Measurements from ENCODE around the gene ADAM10. TPM values are rescaled to one million over a fixed set of nuclear protein-coding genes. Genes with fewer than 3 reads are reported as not detected.

The ADAM10 gene
- total and polyA plus RNA-seq, 2 donors (not counting 1 experiment from before 2014, with no cell fraction given): 18.8 to 138 TPM

DNA sequence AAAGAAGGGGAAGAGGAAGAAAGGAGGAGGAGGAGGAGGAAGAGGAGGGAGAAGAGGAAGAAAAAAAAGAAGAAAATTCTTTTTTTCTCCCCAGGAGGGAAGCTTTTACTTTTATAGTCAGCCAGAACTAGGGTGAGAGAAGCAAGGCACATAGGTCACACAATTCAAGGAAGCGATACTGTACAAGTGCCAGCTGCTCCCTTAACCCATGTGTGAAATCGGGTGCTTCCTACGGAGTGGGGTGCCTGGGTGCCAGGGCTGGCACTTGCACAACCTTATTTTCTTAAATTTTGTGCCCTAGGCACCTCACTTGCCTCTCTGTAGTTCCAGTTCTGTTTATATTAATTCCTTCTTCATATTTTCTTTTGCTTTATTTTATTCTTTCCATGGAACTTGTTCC, 167.3 kb downstream of the ADAM10 start:
- no peak overlapping the region for H3K27ac Mint-ChIP-seq
- H3K79me2 ChIP-seq (ENCODE audit: control insufficient read depth, insufficient read depth, low read length): no peaks in the 10 kb centered on the region
- no peak overlapping the region for H3K4me3 ChIP-seq (ENCODE audit: control extremely low read depth in 1 of 5, extremely low read depth in 1 of 5, insufficient read depth in 1 of 5, low read depth in 2 of 5, low read length in 4 of 5)
- no peaks in the 10 kb centered on the region for H3K36me3 ChIP-seq (replicated peaks in 1 of 2; ENCODE audit: control extremely low read depth in 1 of 2, control insufficient read depth in 1 of 2, extremely low read depth in 1 of 2, insufficient read depth in 2 of 2, low read length in 1 of 2)
- TF ChIP-seq EZH2 (IDR thresholded peaks at IDR 0.05; ENCODE audit: borderline replicate concordance, insufficient read depth, low read depth, low read length, poor library complexity, severe bottlenecking): no peak
- no peak overlapping the region for H3K9ac ChIP-seq (ENCODE audit: low read length)
- no peak for ATAC-seq (ENCODE audit: low read depth)
- peaks cover 12 to 13% of the 10 kb centered on the region in 2 donors for H3K4me1 ChIP-seq (ENCODE audit: control insufficient read depth in 2 of 2, insufficient read depth in 2 of 2, low read length in 2 of 2)
- peaks cover 16% of the 10 kb centered on the region for H3K4me1 Mint-ChIP-seq
- peaks cover 0 to 9% (median 0%) of the 10 kb centered on the region in 4 experiments for H3K27me3 ChIP-seq (replicated peaks in 1 of 4; ENCODE audit: control extremely low read depth in 1 of 4, control insufficient read depth in 3 of 4, insufficient read depth in 4 of 4, low read length in 3 of 4)
- no peak overlapping the region for H3K27ac ChIP-seq (ENCODE audit: low read length in 2 of 2)
- H3K4me3 Mint-ChIP-seq: no peak overlapping the region
- no peaks in the 10 kb centered on the region for H4K20me1 ChIP-seq (ENCODE audit: control insufficient read depth, insufficient read depth, low read length, poor library complexity, severe bottlenecking)
- WGBS (ENCODE audit: insufficient coverage): 97% methylated on average over 3 of the region's 3 CpGs
- H2AFZ ChIP-seq (ENCODE audit: insufficient read depth, low read depth, low read length, poor library complexity, severe bottlenecking): no peak overlapping the region
- POLR2A ChIA-PET: no interaction called here
- peaks cover 18% of the 10 kb centered on the region for H3K27me3 Mint-ChIP-seq
- no peak overlapping the region for H3K4me2 ChIP-seq (replicated peaks; ENCODE audit: low read depth, low read length, poor library complexity, severe bottlenecking)
- peaks cover 4% of the 10 kb centered on the region for H3K9me3 Mint-ChIP-seq (ENCODE audit: insufficient read depth)
- DNase-seq: no peak
- peaks cover 0 to 5% (median 0%) of the 10 kb centered on the region in 3 donors for H3K9me3 ChIP-seq (ENCODE audit: control extremely low read depth in 1 of 3, control insufficient read depth in 2 of 3, insufficient read depth in 1 of 3, low read length in 2 of 3)
- CTCF ChIA-PET: no interaction called here
- intact Hi-C loops (cut with micrococcal nuclease): no loop called here

DNA sequence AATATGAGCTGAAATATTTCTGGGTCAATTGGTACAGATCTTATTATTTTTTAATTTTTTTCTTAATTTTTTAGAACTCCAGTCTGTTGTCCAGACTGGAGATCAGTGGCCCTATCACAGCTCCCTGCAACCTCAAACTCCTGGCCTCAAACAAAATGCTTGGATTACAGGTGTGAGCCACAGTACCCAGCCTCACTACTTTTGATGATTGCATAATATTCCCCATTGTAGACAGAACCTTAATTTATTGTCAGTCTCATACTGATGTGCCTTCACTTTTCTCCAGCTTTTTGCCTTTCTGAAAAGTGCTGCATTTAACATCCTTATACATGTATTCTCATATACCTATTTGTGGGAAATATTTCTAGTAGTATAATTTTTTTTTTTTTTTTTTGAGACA, 172.8 kb downstream of the ADAM10 start:
- Histone ChIP-seq H4K20me1 (ENCODE audit: control insufficient read depth, insufficient read depth, low read length, poor library complexity, severe bottlenecking) (no peaks in the 10 kb centered on the region), H3K9ac (ENCODE audit: low read length) (no peak overlapping the region), H2AFZ (ENCODE audit: insufficient read depth, low read depth, low read length, poor library complexity, severe bottlenecking) (no peak overlapping the region), H3K4me1 (ENCODE audit: control insufficient read depth in 2 of 2, insufficient read depth in 2 of 2, low read length in 2 of 2) (no peaks in the 10 kb centered on the region), H3K9me3 (ENCODE audit: control extremely low read depth in 1 of 3, control insufficient read depth in 2 of 3, insufficient read depth in 1 of 3, low read length in 2 of 3) (peaks cover 0 to 5% (median 0%) of the 10 kb centered on the region in 3 donors), H3K27me3 (replicated peaks in 1 of 4; ENCODE audit: control extremely low read depth in 1 of 4, control insufficient read depth in 3 of 4, insufficient read depth in 4 of 4, low read length in 3 of 4) (no peaks in the 10 kb centered on the region), H3K79me2 (ENCODE audit: control insufficient read depth, insufficient read depth, low read length) (no peaks in the 10 kb centered on the region), H3K4me2 (replicated peaks; ENCODE audit: low read depth, low read length, poor library complexity, severe bottlenecking) (no peak overlapping the region), H3K36me3 (replicated peaks in 1 of 2; ENCODE audit: control extremely low read depth in 1 of 2, control insufficient read depth in 1 of 2, extremely low read depth in 1 of 2, insufficient read depth in 2 of 2, low read length in 1 of 2) (no peaks in the 10 kb centered on the region), H3K4me3 (ENCODE audit: control extremely low read depth in 1 of 5, extremely low read depth in 1 of 5, insufficient read depth in 1 of 5, low read depth in 2 of 5, low read length in 4 of 5) (no peak overlapping the region), H3K27ac (ENCODE audit: low read length in 2 of 2) (no peak overlapping the region)
- no peak for ATAC-seq (ENCODE audit: low read depth)
- H3K4me3 Mint-ChIP-seq: no peak overlapping the region
- CTCF ChIA-PET: interaction anchor here (1.5 kb wide), 1 partner anchor 14 kb away, joined by 3 read pairs; no protein-coding TSS in a partner anchor
- H3K4me1 Mint-ChIP-seq: peaks cover 3% of the 10 kb centered on the region
- TF ChIP-seq, protein P1, sequence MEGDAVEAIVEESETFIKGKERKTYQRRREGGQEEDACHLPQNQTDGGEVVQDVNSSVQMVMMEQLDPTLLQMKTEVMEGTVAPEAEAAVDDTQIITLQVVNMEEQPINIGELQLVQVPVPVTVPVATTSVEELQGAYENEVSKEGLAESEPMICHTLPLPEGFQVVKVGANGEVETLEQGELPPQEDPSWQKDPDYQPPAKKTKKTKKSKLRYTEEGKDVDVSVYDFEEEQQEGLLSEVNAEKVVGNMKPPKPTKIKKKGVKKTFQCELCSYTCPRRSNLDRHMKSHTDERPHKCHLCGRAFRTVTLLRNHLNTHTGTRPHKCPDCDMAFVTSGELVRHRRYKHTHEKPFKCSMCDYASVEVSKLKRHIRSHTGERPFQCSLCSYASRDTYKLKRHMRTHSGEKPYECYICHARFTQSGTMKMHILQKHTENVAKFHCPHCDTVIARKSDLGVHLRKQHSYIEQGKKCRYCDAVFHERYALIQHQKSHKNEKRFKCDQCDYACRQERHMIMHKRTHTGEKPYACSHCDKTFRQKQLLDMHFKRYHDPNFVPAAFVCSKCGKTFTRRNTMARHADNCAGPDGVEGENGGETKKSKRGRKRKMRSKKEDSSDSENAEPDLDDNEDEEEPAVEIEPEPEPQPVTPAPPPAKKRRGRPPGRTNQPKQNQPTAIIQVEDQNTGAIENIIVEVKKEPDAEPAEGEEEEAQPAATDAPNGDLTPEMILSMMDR (IDR thresholded peaks at IDR 0.05): no peak
- TF ChIP-seq EZH2 (IDR thresholded peaks at IDR 0.05; ENCODE audit: borderline replicate concordance, insufficient read depth, low read depth, low read length, poor library complexity, severe bottlenecking): no peak
- peaks cover under 1% of the 10 kb centered on the region for H3K27me3 Mint-ChIP-seq
- POLR2A ChIA-PET: interaction anchor here (0.7 to 0.8 kb wide), 2 partner anchors 158 to 956 kb away, joined by 9 to 12 read pairs; no protein-coding TSS in a partner anchor
- no peak overlapping the region for H3K27ac Mint-ChIP-seq
- DNase-seq: no peak
- intact Hi-C loops (cut with micrococcal nuclease): no loop called here
- H3K9me3 Mint-ChIP-seq (ENCODE audit: insufficient read depth): no peaks in the 10 kb centered on the region
